ENCODE results near the gene ADGRV1.

ADGRV1 gene

GRCh38 chr5:90875456-90875855, 316.9 kb downstream of the ADGRV1 start:
- no peaks in the 10 kb centered on the region for H3K79me2 ChIP-seq (ENCODE audit: insufficient read depth, low read length)
- no peak overlapping the region for H3K4me3 ChIP-seq (ENCODE audit: low read length, poor library complexity, severe bottlenecking)
- H4K20me1 ChIP-seq (ENCODE audit: insufficient read depth, low read length, poor library complexity, severe bottlenecking) = no peaks in the 10 kb centered on the region
- H3K9me2 ChIP-seq (replicated peaks; ENCODE audit: low read depth, low read length) = no peaks in the 10 kb centered on the region
- H3K9me3 ChIP-seq (ENCODE audit: insufficient read depth, low read depth, low read length) = no peaks in the 10 kb centered on the region
- no peaks in the 10 kb centered on the region for H3F3A ChIP-seq (ENCODE audit: low read depth)
- H3K36me3 ChIP-seq (ENCODE audit: insufficient read depth, low read length) = no peaks in the 10 kb centered on the region
- no peak overlapping the region for H3K9ac ChIP-seq (ENCODE audit: low read depth, low read length, poor library complexity, severe bottlenecking)
- H2AFZ ChIP-seq (ENCODE audit: low read length) = no peak overlapping the region
- H3K4me2 ChIP-seq (ENCODE audit: low read depth, low read length, poor library complexity, severe bottlenecking) = no peak overlapping the region
- peaks cover 3% of the 10 kb centered on the region for H3K4me1 ChIP-seq (ENCODE audit: insufficient read depth, low read length, poor library complexity, severe bottlenecking)
- TF ChIP-seq EZH2phosphoT487 (IDR thresholded peaks at IDR 0.05; ENCODE audit: borderline replicate concordance) = no peak
- TF ChIP-seq, protein P1, sequence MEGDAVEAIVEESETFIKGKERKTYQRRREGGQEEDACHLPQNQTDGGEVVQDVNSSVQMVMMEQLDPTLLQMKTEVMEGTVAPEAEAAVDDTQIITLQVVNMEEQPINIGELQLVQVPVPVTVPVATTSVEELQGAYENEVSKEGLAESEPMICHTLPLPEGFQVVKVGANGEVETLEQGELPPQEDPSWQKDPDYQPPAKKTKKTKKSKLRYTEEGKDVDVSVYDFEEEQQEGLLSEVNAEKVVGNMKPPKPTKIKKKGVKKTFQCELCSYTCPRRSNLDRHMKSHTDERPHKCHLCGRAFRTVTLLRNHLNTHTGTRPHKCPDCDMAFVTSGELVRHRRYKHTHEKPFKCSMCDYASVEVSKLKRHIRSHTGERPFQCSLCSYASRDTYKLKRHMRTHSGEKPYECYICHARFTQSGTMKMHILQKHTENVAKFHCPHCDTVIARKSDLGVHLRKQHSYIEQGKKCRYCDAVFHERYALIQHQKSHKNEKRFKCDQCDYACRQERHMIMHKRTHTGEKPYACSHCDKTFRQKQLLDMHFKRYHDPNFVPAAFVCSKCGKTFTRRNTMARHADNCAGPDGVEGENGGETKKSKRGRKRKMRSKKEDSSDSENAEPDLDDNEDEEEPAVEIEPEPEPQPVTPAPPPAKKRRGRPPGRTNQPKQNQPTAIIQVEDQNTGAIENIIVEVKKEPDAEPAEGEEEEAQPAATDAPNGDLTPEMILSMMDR (conservative IDR thresholded peaks at IDR 0.05; ENCODE audit: low read length) = no peak
- H3K27me3 ChIP-seq (ENCODE audit: insufficient read depth, low read length, poor library complexity, severe bottlenecking) = no peaks in the 10 kb centered on the region

GRCh38 chr5:90876366-90876765, 317.8 kb downstream of the ADGRV1 start:
- H3K79me2 ChIP-seq (ENCODE audit: insufficient read depth, low read length) = no peaks in the 10 kb centered on the region
- H3K9me2 ChIP-seq (replicated peaks; ENCODE audit: low read depth, low read length) = no peaks in the 10 kb centered on the region
- no peaks in the 10 kb centered on the region for H4K20me1 ChIP-seq (ENCODE audit: insufficient read depth, low read length, poor library complexity, severe bottlenecking)
- no peak overlapping the region for H3K9ac ChIP-seq (ENCODE audit: low read depth, low read length, poor library complexity, severe bottlenecking)
- no peak overlapping the region for H3K4me3 ChIP-seq (ENCODE audit: low read length, poor library complexity, severe bottlenecking)
- H2AFZ ChIP-seq (ENCODE audit: low read length) = no peak overlapping the region
- no peak overlapping the region for H3K4me2 ChIP-seq (ENCODE audit: low read depth, low read length, poor library complexity, severe bottlenecking)
- no peaks in the 10 kb centered on the region for H3F3A ChIP-seq (ENCODE audit: low read depth)
- H3K36me3 ChIP-seq (ENCODE audit: insufficient read depth, low read length) = no peaks in the 10 kb centered on the region
- H3K27me3 ChIP-seq (ENCODE audit: insufficient read depth, low read length, poor library complexity, severe bottlenecking) = no peaks in the 10 kb centered on the region
- peaks cover 3% of the 10 kb centered on the region for H3K4me1 ChIP-seq (ENCODE audit: insufficient read depth, low read length, poor library complexity, severe bottlenecking)
- no peaks in the 10 kb centered on the region for H3K9me3 ChIP-seq (ENCODE audit: insufficient read depth, low read depth, low read length)
- TF ChIP-seq, protein P1 (conservative IDR thresholded peaks at IDR 0.05; ENCODE audit: low read length) = no peak
- no peak for TF ChIP-seq EZH2phosphoT487 (IDR thresholded peaks at IDR 0.05; ENCODE audit: borderline replicate concordance)

DNA sequence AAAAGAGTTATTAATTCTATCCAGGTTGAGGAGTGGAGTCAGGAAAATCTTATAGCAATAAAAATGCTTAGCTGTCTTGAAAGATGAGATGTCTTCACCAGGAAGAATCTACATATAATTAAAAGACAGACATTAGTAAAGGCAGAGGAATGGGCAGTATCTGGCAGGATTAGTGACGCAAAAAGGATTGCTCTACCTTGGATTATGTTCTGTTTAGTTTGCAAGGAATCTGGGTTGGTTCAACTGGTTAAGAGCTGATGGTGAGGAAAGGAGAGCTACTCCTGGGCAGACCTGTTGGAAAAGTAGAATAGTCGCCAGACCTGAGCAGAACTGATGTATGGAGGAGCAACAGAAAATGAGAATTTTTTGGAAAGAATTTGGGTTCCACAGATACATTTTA, 318.5 kb downstream of the ADGRV1 start:
- no peaks in the 10 kb centered on the region for H3K79me2 ChIP-seq (ENCODE audit: insufficient read depth, low read length)
- no peak overlapping the region for H3K4me2 ChIP-seq (ENCODE audit: low read depth, low read length, poor library complexity, severe bottlenecking)
- no peaks in the 10 kb centered on the region for H3K36me3 ChIP-seq (ENCODE audit: insufficient read depth, low read length)
- H3F3A ChIP-seq (ENCODE audit: low read depth) = no peaks in the 10 kb centered on the region
- TF ChIP-seq, protein P1 (conservative IDR thresholded peaks at IDR 0.05; ENCODE audit: low read length) = no peak
- TF ChIP-seq EZH2phosphoT487 (IDR thresholded peaks at IDR 0.05; ENCODE audit: borderline replicate concordance) = no peak
- H3K9me2 ChIP-seq (replicated peaks; ENCODE audit: low read depth, low read length) = no peaks in the 10 kb centered on the region
- no peaks in the 10 kb centered on the region for H3K27me3 ChIP-seq (ENCODE audit: insufficient read depth, low read length, poor library complexity, severe bottlenecking)
- no peaks in the 10 kb centered on the region for H4K20me1 ChIP-seq (ENCODE audit: insufficient read depth, low read length, poor library complexity, severe bottlenecking)
- no peak overlapping the region for H3K9ac ChIP-seq (ENCODE audit: low read depth, low read length, poor library complexity, severe bottlenecking)
- no peak overlapping the region for H3K4me3 ChIP-seq (ENCODE audit: low read length, poor library complexity, severe bottlenecking)
- H2AFZ ChIP-seq (ENCODE audit: low read length) = no peak overlapping the region
- H3K4me1 ChIP-seq (ENCODE audit: insufficient read depth, low read length, poor library complexity, severe bottlenecking) = peaks cover 3% of the 10 kb centered on the region
- H3K9me3 ChIP-seq (ENCODE audit: insufficient read depth, low read depth, low read length) = no peaks in the 10 kb centered on the region

Data from Loucy (cell line).